Renal cortex interstitium (tissue), 15 donors: ENCODE data around the gene LRRC3B. TPM values are rescaled to one million over a fixed set of nuclear protein-coding genes. Genes with fewer than 3 reads are reported as not detected.
"Not testable (repeated sequence)": the region's sequence is repeated elsewhere in the genome, so short reads cannot be mapped to it uniquely, and the experiment has no call there.

Experiments
- DNase-seq, 11 donors: peaks; one replicate each; pipeline ENCODE4 v3.0.0-alpha.2; 2013; ENCODE audit warnings: low read depth in 9 of 11, low spot score in 4 of 11; ENCODE audit errors: extremely low read depth in 1 of 11
- long read RNA-seq, 16 experiments: transcript quantifications; one replicate each; lab custom pipeline, GENCODE V29; 2026
- polyA plus RNA-seq, 3 donors: library from polyadenylated mRNA; unstranded; fragments of 120-200 nt; gene quantifications; one replicate each; pipeline ENCODE4 v1.2.1, GENCODE V29; 2013; ENCODE audit not compliant: insufficient read length in 3 of 3

Gene LRRC3B, protein sequence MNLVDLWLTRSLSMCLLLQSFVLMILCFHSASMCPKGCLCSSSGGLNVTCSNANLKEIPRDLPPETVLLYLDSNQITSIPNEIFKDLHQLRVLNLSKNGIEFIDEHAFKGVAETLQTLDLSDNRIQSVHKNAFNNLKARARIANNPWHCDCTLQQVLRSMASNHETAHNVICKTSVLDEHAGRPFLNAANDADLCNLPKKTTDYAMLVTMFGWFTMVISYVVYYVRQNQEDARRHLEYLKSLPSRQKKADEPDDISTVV
- 1 to 10 TPM; 1.2 to 1.9 (median 1.6) TPM for polyA plus RNA-seq
- long read RNA-seq, donor 1 = 0 reads
- long read RNA-seq, donor 2, partial matches to known transcripts = 0 of 1 reads
- long read RNA-seq, donor 2, other reads (novel, unspliced or antisense) = 0 of 1 reads
- long read RNA-seq, donor 3, partial matches to known transcripts = 0 of 1 reads
- long read RNA-seq, donor 3, other reads (novel, unspliced or antisense) = 0 of 1 reads
- long read RNA-seq, donor 4 = 0 reads
- long read RNA-seq, donor 5 = 0 reads
- long read RNA-seq, donor 6 = 0 reads
- long read RNA-seq, donor 7 = 0 reads
- long read RNA-seq, donor 8 = 0 reads
- long read RNA-seq, donor 9, partial matches to known transcripts = 0 of 2 reads
- long read RNA-seq, donor 9, other reads (novel, unspliced or antisense) = 0 of 2 reads
- long read RNA-seq, donor 10 = 0 reads
- long read RNA-seq, donor 11, partial matches to known transcripts = 0 of 1 reads
- long read RNA-seq, donor 11, other reads (novel, unspliced or antisense) = 0 of 1 reads
- long read RNA-seq, donor 12 = 0 reads
- long read RNA-seq, donor 13, partial matches to known transcripts = 0 of 1 reads
- long read RNA-seq, donor 13, other reads (novel, unspliced or antisense) = 0 of 1 reads
- long read RNA-seq, donor 14, partial matches to known transcripts = 0 of 2 reads
- long read RNA-seq, donor 14, other reads (novel, unspliced or antisense) = 0 of 2 reads
- long read RNA-seq, donor 15, partial matches to known transcripts = 0 of 1 reads
- long read RNA-seq, donor 15, other reads (novel, unspliced or antisense) = 0 of 1 reads
- long read RNA-seq, donor 16, partial matches to known transcripts = 0 of 1 reads
- long read RNA-seq, donor 16, other reads (novel, unspliced or antisense) = 0 of 1 reads

DNA sequence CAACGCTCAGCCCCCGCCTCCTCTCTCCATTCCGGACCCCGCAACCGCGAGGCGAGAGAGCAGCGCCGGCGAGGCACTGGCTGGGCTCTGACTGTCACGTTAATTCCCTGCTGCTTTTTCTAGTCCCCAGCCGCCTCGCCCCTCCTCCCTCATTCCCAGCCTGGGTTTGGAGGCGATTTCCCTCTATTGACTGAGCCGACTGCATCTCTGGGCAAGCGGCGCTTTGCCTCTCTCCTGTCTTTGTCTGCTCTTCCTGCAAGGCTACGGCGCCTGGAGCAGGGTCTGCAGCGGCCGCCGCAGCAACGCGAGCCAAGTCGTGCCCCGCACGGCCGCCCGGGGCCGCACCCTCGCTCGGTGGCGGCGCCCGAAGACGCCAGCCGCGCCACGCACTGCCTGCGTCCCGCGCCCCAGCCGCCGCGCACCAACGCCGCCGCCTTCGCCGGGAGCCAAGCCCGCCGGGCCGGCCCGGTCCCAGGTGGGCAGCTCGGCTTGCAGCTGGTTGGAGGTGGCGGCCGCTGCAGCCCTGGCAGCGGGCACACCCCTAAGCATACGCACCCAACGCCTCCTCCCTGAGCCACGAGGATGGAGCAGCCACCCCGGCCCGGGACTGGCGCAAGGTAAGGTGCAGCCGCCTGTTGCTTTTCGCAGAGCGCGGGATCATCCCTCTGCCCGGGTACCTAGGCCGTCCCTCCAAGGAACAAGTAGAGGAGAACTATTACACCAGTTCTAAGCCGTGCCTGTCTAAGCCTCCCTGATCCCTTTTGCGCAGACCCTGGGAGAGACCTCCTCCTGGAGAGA is at the start of gene LRRC3B:
Gene LRRC3B (plus strand): TSS at position 152 of the 798 bp plus-strand sequence. CDS start 86,901 bp downstream, outside the sequence.
- DNase-seq = peak in 4 of 11 donors; percentile 27 to 34 (median 28)

DNA sequence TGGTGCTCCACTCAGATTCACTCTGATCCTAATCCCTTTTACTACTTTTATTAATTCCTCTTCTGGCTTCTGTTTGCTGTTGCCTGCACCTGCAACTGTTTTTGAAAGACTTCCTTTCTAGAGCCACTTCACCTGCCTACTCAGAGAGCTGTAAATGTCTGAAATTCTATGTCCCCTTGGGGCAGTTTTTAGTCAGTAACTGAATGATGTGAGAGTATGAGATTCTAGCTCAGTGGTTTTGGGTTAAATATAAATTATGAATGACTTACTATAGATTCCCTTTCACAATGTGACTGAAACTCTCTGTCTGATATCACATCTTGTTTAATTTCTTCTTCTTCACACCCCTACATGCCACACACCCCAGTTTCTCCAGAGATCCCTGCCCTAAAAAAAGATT is 47.8 kb upstream of the LRRC3B start:
- no peak for DNase-seq

DNA sequence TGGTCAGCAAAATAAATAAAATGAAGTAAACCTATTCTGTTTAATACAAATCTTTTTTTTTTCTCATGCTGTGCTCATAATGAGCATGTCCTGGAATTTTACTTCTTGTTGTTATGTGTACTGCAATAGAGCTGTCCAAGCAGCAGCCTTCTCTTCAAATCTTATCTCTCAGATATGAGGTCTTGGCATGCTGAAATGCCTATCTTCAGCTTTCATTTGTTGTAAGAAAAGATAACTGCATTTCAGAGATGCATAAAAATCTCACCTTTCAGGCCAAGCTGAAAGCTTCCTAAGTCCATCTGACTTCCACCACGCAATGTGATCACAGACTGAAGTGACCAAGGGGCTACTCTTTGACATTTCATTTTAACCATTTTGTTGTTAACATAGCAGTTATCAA is 43.5 kb upstream of the LRRC3B start:
- no peak for DNase-seq

DNA sequence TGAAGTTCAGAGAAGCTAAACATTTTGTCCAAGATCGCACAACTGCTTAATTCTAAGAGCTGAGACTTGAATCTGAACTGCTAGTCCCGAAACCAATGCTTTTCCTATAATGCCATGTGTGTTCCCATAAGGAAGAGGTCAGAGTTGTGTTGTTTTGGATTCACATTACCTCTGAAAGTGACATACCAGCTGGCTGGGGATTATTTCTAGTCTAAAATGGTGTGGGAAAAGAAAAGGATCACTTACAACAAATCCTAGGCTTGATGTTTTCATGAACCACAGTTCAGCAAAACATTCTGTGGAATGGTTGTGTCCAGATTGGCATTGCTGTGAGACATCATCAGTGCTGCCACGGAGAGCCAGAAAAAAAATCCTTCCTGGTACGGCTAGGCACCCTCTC is 35.0 kb upstream of the LRRC3B start:
- no peak for DNase-seq

DNA sequence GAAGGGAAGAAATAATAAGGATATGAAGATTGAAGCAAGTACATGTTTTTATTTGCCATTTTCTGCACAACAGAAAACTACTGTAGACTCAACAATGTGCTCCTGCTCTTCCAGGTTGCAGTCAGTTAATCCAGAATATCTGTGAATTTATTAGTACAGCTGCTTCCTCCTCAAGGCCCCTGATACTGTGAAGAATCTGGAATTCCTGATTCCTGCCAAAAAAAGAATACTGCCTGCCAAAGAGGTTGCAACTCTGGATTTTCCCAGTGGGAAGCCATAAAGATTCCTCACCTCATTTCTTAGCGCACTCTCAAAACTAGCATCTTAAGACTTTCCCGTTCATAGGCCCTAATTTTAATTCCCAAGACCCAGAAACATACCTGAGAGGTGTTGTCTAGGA is 33.6 kb upstream of the LRRC3B start:
- DNase-seq = no peak

DNA sequence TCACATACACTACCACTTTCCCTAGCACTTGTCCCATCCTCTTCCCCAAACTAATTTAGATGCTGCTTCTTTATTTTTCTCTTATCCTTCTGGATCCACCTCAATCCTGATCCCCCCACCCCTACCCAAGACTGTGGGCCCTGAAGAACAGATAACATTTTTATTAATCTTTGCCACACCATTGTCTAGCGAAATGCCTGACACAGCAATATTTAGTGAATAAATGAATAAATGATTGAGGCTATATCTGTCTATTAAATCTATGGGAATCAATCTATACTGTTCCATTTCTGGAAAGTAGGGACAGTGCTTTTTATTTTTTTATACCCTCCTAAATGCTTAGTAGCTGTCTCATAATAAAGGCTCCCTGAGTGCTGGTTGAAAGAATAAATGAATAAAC is 32.9 kb upstream of the LRRC3B start:
- no peak for DNase-seq

DNA sequence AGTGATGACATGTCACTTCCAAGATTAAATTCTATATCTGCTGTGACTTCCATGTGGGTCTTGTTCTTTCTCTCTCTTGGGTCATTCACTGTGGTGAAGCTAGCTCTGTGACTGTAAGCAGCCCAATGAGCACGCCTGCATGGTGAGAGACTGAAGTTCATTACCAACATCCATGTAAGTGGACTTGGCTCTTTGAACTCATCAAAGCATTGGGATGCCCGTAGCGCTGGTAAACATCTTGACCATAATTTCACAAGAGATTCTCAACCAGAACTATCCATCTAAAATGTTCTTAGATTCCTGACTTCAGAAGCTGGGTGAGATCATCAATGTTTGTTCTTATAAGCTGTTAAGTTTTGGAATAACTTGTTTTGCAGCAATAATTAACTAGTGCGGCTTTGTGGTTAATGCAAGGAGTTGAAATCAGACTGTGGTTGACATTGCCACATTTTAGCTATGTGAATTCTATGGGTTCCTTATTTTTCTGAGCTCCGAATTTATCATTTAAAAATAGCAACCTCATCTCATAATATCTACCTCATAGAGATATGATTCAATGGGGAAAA is 31.6 kb upstream of the LRRC3B start:
- no peak for DNase-seq

DNA sequence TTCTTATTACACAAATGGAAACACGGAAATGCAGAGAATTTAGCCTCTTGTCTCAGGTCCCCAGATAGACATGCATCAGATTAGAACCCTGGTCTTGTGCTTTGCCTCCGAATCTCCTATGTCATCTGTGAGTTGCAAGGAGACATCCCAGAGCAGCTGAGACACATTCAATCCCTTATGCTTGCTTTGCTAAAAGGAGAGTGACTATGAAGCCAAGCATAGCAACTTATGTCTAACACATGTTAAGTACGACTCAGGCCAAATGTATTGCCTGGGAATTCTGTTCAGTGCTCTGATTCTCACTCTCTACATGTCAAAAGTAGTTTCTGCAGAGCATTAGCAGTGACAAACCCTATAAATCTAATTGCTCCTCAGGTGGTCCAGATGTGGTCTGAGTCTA is 30.6 kb upstream of the LRRC3B start:
- no peak for DNase-seq

DNA sequence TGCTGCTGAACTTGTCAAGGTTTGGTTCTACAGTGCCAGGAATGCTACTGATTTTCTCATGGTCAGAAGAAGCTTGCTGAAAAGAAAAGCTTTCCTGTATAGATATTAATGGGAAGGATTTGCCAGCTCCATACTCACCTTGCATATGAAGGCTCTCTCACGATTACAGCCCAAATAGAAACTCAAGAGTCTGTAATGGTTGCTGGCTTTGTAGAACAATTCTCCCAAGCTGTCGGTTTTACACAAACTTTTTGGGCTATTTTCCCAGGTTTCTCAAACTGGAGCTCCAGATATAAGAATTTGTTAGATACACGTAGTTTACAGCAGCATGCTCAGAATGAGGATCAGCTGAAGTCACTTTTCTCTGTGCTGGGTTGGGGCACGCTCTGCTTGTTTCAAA is 30.1 kb upstream of the LRRC3B start:
- no peak for DNase-seq

DNA sequence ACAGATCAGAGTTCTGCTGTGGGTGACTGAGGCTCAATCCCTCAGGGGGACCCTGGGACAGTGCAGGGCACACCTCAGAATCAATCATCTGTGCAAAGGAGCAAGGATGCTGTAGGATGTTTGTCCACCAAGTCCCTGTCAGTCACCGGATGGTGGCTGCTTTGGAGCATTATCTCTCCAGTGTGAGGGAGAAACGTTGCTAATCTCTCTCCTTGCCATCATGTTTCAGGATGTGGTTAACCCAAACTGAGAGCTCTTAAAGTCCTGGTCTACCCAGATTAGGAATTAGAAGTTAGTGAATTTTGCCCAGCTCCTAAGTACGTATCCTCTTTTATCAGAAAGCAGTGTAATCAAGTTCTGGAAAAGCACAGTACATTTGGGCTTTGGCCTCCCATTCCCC is 26.2 kb upstream of the LRRC3B start:
- no peak for DNase-seq

DNA sequence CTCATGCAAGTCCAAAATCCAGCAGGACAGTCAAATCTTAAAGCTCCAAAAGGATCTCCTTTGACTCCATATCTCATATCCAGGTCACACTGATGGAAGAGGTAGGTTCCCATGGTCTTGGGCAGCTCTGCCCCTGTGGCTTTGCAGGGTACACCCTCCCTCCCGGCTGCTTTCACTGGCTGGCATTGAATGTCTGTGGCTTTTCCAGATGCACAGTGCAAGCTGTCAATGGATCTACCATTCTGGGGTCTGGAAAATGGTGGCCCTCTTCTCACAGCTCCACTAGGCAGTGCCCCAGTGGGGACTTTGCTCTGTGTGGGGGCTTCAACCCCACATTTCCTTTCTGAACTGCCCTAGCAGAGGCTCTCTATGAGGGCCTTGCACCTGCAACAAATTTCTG is 19.3 kb upstream of the LRRC3B start:
- not testable (repeated sequence) for DNase-seq

DNA sequence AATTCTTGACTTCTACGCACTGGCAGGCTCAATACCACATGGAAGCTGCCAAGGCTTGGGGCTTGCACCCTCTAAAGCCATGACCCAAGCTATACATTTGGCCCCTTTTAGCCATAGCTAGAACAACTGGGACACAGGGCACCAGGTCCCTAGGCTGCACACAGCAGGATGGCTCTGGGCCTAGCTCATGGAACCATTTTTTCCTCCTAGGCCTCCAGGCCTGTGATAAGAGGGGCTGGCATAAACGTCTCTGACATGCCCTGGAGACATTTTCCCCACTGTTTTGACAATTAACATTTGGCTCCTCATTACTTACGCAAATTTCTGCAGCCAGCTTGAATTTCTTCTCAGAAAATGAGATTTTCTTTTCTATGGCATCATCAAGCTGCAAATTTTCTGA is 18.8 kb upstream of the LRRC3B start:
- DNase-seq = not testable (repeated sequence)

DNA sequence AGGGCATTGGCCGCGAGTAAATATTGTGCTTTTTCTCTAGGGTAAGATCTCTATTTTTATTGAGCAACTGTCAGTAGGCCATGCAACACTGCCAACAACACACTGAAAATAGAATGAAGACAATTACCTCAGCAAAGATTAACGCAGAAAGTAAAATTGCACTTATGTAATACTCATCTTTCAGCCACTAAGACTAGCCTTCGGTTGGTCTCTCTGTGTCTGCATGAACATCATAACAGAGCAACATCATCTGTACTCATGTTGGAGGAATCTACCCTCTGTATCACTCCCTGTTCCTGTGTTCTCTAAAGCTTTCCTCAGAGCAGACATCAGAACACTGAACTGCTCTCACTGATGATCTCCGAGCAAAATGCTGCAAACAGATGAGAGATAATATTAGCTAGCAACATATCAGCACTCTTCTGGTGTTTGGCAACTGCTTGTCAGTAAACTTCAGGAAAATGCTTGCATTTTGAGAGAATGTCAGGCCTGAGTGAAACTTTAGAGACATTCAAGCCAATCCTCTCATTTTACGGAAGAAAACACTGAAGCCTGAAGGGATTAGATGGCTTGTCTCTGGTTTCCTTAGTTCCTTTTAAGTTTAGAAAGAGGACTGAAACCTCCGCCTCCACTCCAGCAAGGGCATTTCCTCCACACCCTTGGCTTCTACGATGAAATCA is 8.4 kb upstream of the LRRC3B start:
- DNase-seq = no peak

DNA sequence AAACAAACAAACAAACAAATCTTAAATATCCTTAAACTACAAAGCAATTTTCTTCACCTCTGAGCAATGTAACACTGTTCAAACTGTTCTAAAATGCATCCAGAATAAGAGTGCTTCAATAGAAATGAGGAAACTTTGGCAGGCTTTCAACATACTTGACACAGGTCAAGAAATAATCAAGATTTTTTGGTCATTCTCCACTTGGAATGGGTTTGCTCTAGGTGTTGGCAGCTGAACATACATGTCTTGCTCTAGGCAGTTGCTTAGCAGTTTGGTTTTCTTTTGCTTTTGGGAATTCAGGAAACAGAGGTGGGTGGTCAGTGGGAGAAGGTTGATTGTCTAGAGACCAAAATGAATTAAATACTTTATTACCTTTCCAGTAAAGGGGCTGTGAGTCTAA is 1.4 kb upstream of the LRRC3B start:
- DNase-seq = no peak

DNA sequence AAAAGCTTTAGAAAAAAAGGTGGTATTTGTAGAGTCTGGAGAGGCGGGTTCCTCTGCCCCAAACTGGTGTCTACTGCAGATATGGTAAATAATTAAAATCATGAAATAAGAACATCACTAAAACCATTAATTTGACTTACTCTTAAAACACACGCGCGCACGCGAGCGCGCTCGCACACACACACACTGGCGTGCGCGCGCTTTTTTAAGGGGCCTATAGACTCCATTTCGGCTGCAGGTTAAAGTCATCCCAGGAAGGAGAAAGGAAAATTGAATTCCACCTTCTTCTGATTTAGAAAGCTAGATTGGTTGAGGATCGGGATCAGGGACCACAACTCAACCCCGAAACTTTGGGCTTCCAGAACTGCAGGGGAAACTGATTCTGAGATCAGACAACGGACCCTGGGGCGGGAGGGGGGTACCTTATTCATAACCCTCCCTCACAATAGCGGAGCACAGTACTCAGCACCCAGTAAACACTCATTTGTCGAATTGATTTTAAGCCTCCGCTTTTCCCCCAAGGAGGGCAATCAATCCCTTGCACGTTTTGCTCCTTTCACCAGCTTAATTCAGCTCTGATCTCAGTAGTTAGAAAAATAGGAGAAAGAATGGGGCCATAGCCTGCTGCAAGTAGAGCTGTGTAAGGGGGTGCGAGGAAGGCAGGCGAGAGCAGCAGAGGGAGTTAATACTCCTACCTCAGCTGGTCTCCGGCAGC is 509 bp upstream of the LRRC3B start:
- peak in 2 of 11 donors; percentile 6 to 20 for DNase-seq

DNA sequence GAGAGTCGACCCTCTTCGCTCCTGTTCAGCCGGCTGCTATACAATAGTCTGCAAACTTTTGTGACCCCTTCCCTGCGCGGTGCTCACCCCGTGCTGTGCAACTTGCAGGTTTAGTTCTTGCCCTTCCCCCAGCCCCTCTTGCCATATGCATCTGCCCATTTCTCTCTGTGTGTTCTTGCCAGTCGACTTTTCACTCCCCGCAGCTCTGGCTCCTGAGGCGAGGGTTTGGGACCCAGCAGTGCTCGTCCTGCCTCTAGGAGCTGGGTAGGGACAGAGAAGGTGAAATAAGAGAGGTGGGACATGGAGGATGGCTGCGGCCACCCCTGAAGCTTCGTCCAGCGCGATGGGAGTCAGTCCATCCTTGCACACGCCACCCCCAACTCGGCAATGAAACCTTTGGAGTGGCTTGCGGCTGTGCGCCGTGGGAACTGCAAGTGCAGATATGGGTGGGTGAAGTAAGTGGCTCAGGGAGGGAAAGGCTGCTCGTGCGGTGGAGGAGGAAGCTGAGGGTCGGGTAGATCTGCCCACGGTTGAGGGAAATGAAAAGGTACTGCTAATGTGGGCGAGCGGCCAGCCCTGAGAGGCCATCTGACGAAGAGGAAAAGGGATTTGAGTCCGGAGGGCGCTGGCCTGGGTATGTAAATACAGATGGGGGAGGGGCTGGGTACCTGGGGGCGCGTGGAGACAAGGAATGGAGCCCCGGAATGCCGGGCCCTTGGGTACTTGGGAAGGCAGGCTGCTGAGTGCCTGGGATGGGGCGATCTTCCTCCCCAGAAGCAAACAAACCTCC is 1.0 kb downstream of the LRRC3B start:
- peak in 2 of 11 donors; percentile 3 to 5 for DNase-seq
